ENCODE measurements around the gene LRRC2. TPM values are rescaled to one million over a fixed set of nuclear protein-coding genes. Genes with fewer than 3 reads are reported as not detected.
"Not testable (repeated sequence)": the region's sequence is repeated elsewhere in the genome, so short reads cannot be mapped to it uniquely, and the experiment has no call there.

Gene LRRC2
- total and polyA plus RNA-seq, 7 experiments from 2014 or later: 0.10 to 0.48 (median 0.32) TPM; not detected in 2

GRCh38 chr3:46549408-46549904 lies 16.6 kb downstream of the LRRC2 start:
- ChIA-PET POLR2A (interaction anchor here (0.8 to 1.6 kb wide), 4 partner anchors 10 to 940 kb away, joined by 3 to 4 read pairs (median 4); no protein-coding TSS in a partner anchor), CTCF (interaction anchor here (0.8 to 6.9 kb wide), 5 partner anchors 9 to 80 kb away, joined by 3 to 42 read pairs (median 4); no protein-coding TSS in a partner anchor)
- no peak overlapping the region for H3K4me3 ChIP-seq (ENCODE audit: low read length)
- no peaks in the 10 kb centered on the region for H3K9me3 ChIP-seq (ENCODE audit: control insufficient read depth in 2 of 3, low read length in 3 of 3)
- ATAC-seq (no peak), DNase-seq (no peak)
- no peaks in the 10 kb centered on the region for H3K27me3 ChIP-seq (ENCODE audit: control insufficient read depth in 2 of 2, insufficient read depth in 2 of 2, low read length in 2 of 2)
- peaks cover 7 to 28% (median 25%) of the 10 kb centered on the region in 7 donors for H3K4me1 Mint-ChIP-seq
- H3K4me1 ChIP-seq (ENCODE audit: control insufficient read depth in 2 of 2, insufficient read depth in 2 of 2, low read length in 2 of 2): no peaks in the 10 kb centered on the region
- H3K27ac Mint-ChIP-seq: peak overlapping the region in 4 of 9 donors; percentile 13 to 76 (median 36)
- no peak overlapping the region for H3K4me3 Mint-ChIP-seq
- H3K27ac ChIP-seq (ENCODE audit: low read depth, low read length): no peak overlapping the region
- peaks cover 0 to 2% (median 0%) of the 10 kb centered on the region in 11 donors for H3K9me3 Mint-ChIP-seq
- H3K27me3 Mint-ChIP-seq: peaks cover 0 to 56% (median 5%) of the 10 kb centered on the region in 5 donors
- intact Hi-C loops (cut with micrococcal nuclease): no loop called here
- H3K36me3 Mint-ChIP-seq: peaks cover 0 to 7% (median 0%) of the 10 kb centered on the region in 5 donors
- no peaks in the 10 kb centered on the region for H3K36me3 ChIP-seq (ENCODE audit: control insufficient read depth in 2 of 3, insufficient read depth in 3 of 3, low read length in 3 of 3)

DNA sequence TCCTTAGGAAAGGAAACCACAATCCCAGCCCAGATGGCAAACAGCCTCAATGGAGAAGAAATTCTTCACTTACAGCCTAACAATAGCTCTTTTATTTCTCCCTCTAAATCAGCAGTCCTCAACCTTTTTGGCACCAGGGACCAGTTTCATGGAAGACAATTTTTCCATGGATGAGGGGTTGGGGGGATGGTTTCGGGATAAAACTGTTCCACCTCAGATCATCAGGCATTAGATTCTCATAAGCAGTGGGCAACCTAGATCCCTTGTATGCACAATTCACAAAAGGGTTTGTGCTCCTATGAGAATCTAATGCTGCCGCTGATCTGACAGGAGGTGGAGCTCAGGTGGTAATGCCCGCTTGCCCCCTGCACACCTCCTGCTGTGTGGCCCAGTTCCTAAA lies 17.5 kb downstream of the LRRC2 start:
- H3K4me3 ChIP-seq (ENCODE audit: low read length); H3K4me3 Mint-ChIP-seq; H3K4me1 ChIP-seq (ENCODE audit: control insufficient read depth in 2 of 2, insufficient read depth in 2 of 2, low read length in 2 of 2); DNase-seq; H3K36me3 Mint-ChIP-seq; H3K27ac ChIP-seq (ENCODE audit: low read depth, low read length); H3K9me3 Mint-ChIP-seq; ATAC-seq; H3K27me3 ChIP-seq (ENCODE audit: control insufficient read depth in 2 of 2, insufficient read depth in 2 of 2, low read length in 2 of 2); H3K9me3 ChIP-seq (ENCODE audit: control insufficient read depth in 2 of 3, low read length in 3 of 3); H3K36me3 ChIP-seq (ENCODE audit: control insufficient read depth in 2 of 3, insufficient read depth in 3 of 3, low read length in 3 of 3); intact Hi-C loops (cut with micrococcal nuclease): not testable (repeated sequence)
- Mint-ChIP-seq H3K4me1 (peaks cover 7 to 28% (median 25%) of the 10 kb centered on the region in 7 donors), H3K27ac (peak overlapping the region in 1 of 9 donors; percentile 55), H3K27me3 (peaks cover 0 to 49% (median 5%) of the 10 kb centered on the region in 5 donors)
- POLR2A ChIA-PET: interaction anchor here (1.5 to 1.6 kb wide), 2 partner anchors 11 to 18 kb away, joined by 3 to 4 read pairs; no protein-coding TSS in a partner anchor
- CTCF ChIA-PET: interaction anchor here (0.5 to 6.9 kb wide), 3 partner anchors 10 to 155 kb away, joined by 6 to 42 read pairs (median 7); no protein-coding TSS in a partner anchor

DNA sequence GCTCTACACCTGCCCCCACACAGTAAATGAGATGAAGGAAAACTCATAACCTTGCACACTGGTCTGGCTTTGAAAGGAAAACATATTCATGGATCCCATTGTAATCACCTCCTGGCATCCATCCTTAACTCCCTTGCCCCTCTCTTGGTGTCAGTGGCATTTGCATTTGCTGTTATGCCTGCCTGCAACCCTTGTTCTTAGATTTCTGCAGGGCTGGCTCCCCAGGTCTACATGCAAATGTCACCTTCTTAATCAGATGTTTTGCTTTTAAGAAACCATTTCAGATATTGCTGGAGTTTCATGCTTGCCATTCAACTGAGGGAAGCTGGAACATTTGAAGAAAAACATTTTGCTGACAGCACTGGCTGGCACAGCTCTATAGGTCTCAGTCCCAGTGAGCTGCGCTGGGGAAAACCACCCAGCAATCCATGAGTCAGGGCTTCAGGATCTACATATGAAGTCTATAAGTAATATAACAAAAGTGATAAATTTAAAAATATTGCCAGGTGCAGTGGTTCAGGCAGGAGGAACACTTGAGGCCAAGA lies 19.1 kb downstream of the LRRC2 start:
- Histone ChIP-seq H3K36me3 (ENCODE audit: control insufficient read depth in 2 of 3, insufficient read depth in 3 of 3, low read length in 3 of 3) (no peaks in the 10 kb centered on the region), H3K4me3 (ENCODE audit: low read length) (no peak overlapping the region), H3K4me1 (ENCODE audit: control insufficient read depth in 2 of 2, insufficient read depth in 2 of 2, low read length in 2 of 2) (peaks cover 0 to under 1% of the 10 kb centered on the region in 2 donors), H3K27me3 (ENCODE audit: control insufficient read depth in 2 of 2, insufficient read depth in 2 of 2, low read length in 2 of 2) (no peaks in the 10 kb centered on the region), H3K9me3 (ENCODE audit: control insufficient read depth in 2 of 3, low read length in 3 of 3) (no peaks in the 10 kb centered on the region), H3K27ac (ENCODE audit: low read depth, low read length) (no peak overlapping the region)
- CTCF ChIA-PET: interaction anchor here (1.0 kb wide), 1 partner anchor 58 kb away, joined by 4 read pairs; no protein-coding TSS in a partner anchor
- no peak overlapping the region for H3K27ac Mint-ChIP-seq
- no peak overlapping the region for H3K4me3 Mint-ChIP-seq
- peaks cover 7 to 37% (median 35%) of the 10 kb centered on the region in 7 donors for H3K4me1 Mint-ChIP-seq
- H3K9me3 Mint-ChIP-seq: peaks cover 0 to 2% (median 0%) of the 10 kb centered on the region in 11 donors
- intact Hi-C loops (cut with micrococcal nuclease): no loop called here
- DNase-seq: no peak
- H3K36me3 Mint-ChIP-seq: peaks cover 0 to 7% (median 0%) of the 10 kb centered on the region in 5 donors
- ATAC-seq: no peak
- POLR2A ChIA-PET: interaction anchor here (0.6 kb wide), 1 partner anchor 8 kb away, joined by 5 read pairs; no protein-coding TSS in a partner anchor
- H3K27me3 Mint-ChIP-seq: peaks cover 0 to 38% (median 3%) of the 10 kb centered on the region in 5 donors

DNA sequence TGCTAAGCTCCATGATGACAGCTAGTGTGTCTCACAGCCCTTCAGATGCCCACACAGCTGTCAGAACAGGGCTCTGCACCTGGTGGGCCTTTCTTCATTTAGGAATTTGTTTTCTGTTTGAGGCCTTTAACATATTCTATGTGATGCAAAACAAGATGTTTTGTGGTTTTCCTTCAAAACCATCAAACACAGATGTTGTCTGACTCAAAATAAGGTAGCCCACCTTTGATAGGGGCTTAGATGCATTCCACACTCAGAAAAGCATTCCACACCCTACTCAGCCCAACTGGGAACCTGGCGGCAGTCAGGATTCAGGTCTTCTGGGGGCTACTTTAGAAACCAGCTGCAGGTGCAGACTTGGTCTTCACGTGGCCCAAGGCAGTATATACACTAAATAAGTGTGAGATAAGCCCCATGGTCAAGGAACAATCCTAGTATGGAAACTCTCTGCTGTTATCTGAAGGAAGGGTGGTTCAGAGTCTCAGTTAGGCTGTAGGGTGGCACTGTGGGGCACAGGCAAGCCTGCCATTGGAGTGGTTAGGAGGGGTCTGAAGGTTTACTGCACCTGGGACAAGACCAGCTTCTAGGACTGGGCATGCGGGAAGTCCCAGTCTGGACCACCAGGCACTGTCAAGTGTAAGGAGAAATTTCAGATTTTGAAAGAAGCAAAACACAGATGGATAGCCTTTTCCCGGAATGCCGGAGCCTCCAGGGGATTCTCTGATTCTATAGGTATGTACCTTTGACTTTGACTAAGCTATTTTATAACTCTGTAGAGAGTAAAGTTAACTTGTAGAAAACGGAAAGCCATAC lies 20.1 kb downstream of the LRRC2 start:
- POLR2A ChIA-PET: interaction anchor here (0.7 kb wide), 1 partner anchor 8 kb away, joined by 3 read pairs; no protein-coding TSS in a partner anchor
- peaks cover 7 to 45% (median 37%) of the 10 kb centered on the region in 7 donors for H3K4me1 Mint-ChIP-seq
- CTCF ChIA-PET: interaction anchor here (1.1 kb wide), 1 partner anchor 57 kb away, joined by 3 read pairs; no protein-coding TSS in a partner anchor
- H3K9me3 Mint-ChIP-seq: peaks cover 0 to 2% (median 0%) of the 10 kb centered on the region in 11 donors
- Histone ChIP-seq H3K4me1 (ENCODE audit: control insufficient read depth in 2 of 2, insufficient read depth in 2 of 2, low read length in 2 of 2) (peaks cover 0 to 5% of the 10 kb centered on the region in 2 donors), H3K4me3 (ENCODE audit: low read length) (no peak overlapping the region), H3K9me3 (ENCODE audit: control insufficient read depth in 2 of 3, low read length in 3 of 3) (no peaks in the 10 kb centered on the region), H3K36me3 (ENCODE audit: control insufficient read depth in 2 of 3, insufficient read depth in 3 of 3, low read length in 3 of 3) (no peaks in the 10 kb centered on the region), H3K27ac (ENCODE audit: low read depth, low read length) (no peak overlapping the region), H3K27me3 (ENCODE audit: control insufficient read depth in 2 of 2, insufficient read depth in 2 of 2, low read length in 2 of 2) (no peaks in the 10 kb centered on the region)
- DNase-seq (no peak), ATAC-seq (no peak)
- H3K27ac Mint-ChIP-seq: peak overlapping the region in 2 of 9 donors; percentile 76 to 85
- H3K36me3 Mint-ChIP-seq: peaks cover 0 to 9% (median 0%) of the 10 kb centered on the region in 5 donors
- intact Hi-C loops (cut with micrococcal nuclease): no loop called here
- no peak overlapping the region for H3K4me3 Mint-ChIP-seq
- peaks cover 0 to 37% (median 3%) of the 10 kb centered on the region in 5 donors for H3K27me3 Mint-ChIP-seq

- Mint-ChIP-seq H3K4me1 (peaks cover 7 to 51% (median 42%) of the 10 kb centered on the region in 7 donors), H3K27ac (peak overlapping the region in 2 of 9 donors; percentile 51 to 53)
- CTCF ChIA-PET: interaction anchor here (1.1 kb wide), 1 partner anchor 56 kb away, joined by 3 read pairs; no protein-coding TSS in a partner anchor
Observed at GRCh38 chr3:46544771-46545503, 21.2 kb downstream of the LRRC2 start.

More at GRCh38 chr3:46544771-46545503, 21.2 kb downstream of the LRRC2 start:
- no peaks in the 10 kb centered on the region for H3K36me3 ChIP-seq (ENCODE audit: control insufficient read depth in 2 of 3, insufficient read depth in 3 of 3, low read length in 3 of 3)
- peaks cover 4 to 13% of the 10 kb centered on the region in 2 donors for H3K4me1 ChIP-seq (ENCODE audit: control insufficient read depth in 2 of 2, insufficient read depth in 2 of 2, low read length in 2 of 2)
- no peaks in the 10 kb centered on the region for H3K27me3 ChIP-seq (ENCODE audit: control insufficient read depth in 2 of 2, insufficient read depth in 2 of 2, low read length in 2 of 2)
- Mint-ChIP-seq H3K4me3 (no peak overlapping the region), H3K9me3 (no peaks in the 10 kb centered on the region), H3K36me3 (peaks cover 0 to 9% (median 0%) of the 10 kb centered on the region in 5 donors), H3K27me3 (peaks cover 0 to 29% (median 0%) of the 10 kb centered on the region in 5 donors)
- H3K27ac ChIP-seq (ENCODE audit: low read depth, low read length): no peak overlapping the region
- intact Hi-C loops (cut with micrococcal nuclease): no loop called here
- no peak overlapping the region for H3K4me3 ChIP-seq (ENCODE audit: low read length)
- POLR2A ChIA-PET: no interaction called here
- H3K9me3 ChIP-seq (ENCODE audit: control insufficient read depth in 2 of 3, low read length in 3 of 3): no peaks in the 10 kb centered on the region
- DNase-seq (no peak), ATAC-seq (no peak)
